ENCODE results near the gene SLC22A23. TPM values are rescaled to one million over a fixed set of nuclear protein-coding genes. Genes with fewer than 3 reads are reported as not detected.

Gene SLC22A23
- total RNA-seq, 1 donor from 2014 or later: 0.95 TPM

- no peak for DNase-seq
- Mint-ChIP-seq H3K36me3 (ENCODE audit: low read depth) (no peaks in the 10 kb centered on the region), H3K9me3 (no peaks in the 10 kb centered on the region), H3K27ac (no peak overlapping the region), H3K27me3 (peaks cover 14% of the 10 kb centered on the region), H3K4me3 (no peak overlapping the region), H3K4me1 (peaks cover 23% of the 10 kb centered on the region)
- no peak for TF ChIP-seq CTCF (IDR thresholded peaks at IDR 0.05)
- CTCF ChIA-PET: no interaction called here
- intact Hi-C loops (cut with micrococcal nuclease): loop anchor here (10.0 kb wide), 1 partner anchor 356 kb away; the partner anchor contains the start of gene NQO2
- POLR2A ChIA-PET: no interaction called here
- no peak for ATAC-seq (ENCODE audit: low read depth)
These were observed 106.5 kb downstream of the SLC22A23 start for GRCh38 chr6:3350252-3350796.

- peaks cover 19% of the 10 kb centered on the region for H3K4me1 Mint-ChIP-seq
- ChIA-PET POLR2A (no interaction called here), CTCF (no interaction called here)
- H3K36me3 Mint-ChIP-seq (ENCODE audit: low read depth): no peaks in the 10 kb centered on the region
- H3K27me3 Mint-ChIP-seq: peaks cover 14% of the 10 kb centered on the region
- no peaks in the 10 kb centered on the region for H3K9me3 Mint-ChIP-seq
- no peak overlapping the region for H3K4me3 Mint-ChIP-seq
- no peak for ATAC-seq (ENCODE audit: low read depth)
- intact Hi-C loops (cut with micrococcal nuclease): loop anchor here (10.0 kb wide), 1 partner anchor 355 kb away; the partner anchor contains the start of gene NQO2
- no peak for DNase-seq
- no peak for TF ChIP-seq CTCF (IDR thresholded peaks at IDR 0.05)
- no peak overlapping the region for H3K27ac Mint-ChIP-seq
These were observed 107.2 kb downstream of the SLC22A23 start for GRCh38 chr6:3349388-3350251.

GRCh38 chr6:3348821-3349220 is 108.0 kb downstream of the SLC22A23 start:
- DNase-seq (no peak), ATAC-seq (ENCODE audit: low read depth) (no peak)
- ChIA-PET POLR2A (no interaction called here), CTCF (no interaction called here)
- Mint-ChIP-seq H3K27me3 (peaks cover 14% of the 10 kb centered on the region), H3K4me3 (no peak overlapping the region), H3K36me3 (ENCODE audit: low read depth) (no peaks in the 10 kb centered on the region), H3K9me3 (no peaks in the 10 kb centered on the region), H3K4me1 (peaks cover 17% of the 10 kb centered on the region), H3K27ac (no peak overlapping the region)
- TF ChIP-seq CTCF (IDR thresholded peaks at IDR 0.05): no peak
- intact Hi-C loops (cut with micrococcal nuclease): no loop called here

- Mint-ChIP-seq H3K27ac (no peak overlapping the region), H3K4me1 (peaks cover 8% of the 10 kb centered on the region), H3K36me3 (ENCODE audit: low read depth) (no peaks in the 10 kb centered on the region), H3K27me3 (peaks cover 14% of the 10 kb centered on the region), H3K4me3 (no peak overlapping the region), H3K9me3 (no peaks in the 10 kb centered on the region)
- ATAC-seq (ENCODE audit: low read depth) (no peak), DNase-seq (no peak)
- POLR2A ChIA-PET: no interaction called here
- intact Hi-C loops (cut with micrococcal nuclease): no loop called here
- CTCF ChIA-PET: no interaction called here
- no peak for TF ChIP-seq CTCF (IDR thresholded peaks at IDR 0.05)
These were observed 109.0 kb downstream of the SLC22A23 start for GRCh38 chr6:3347826-3348225.

GRCh38 chr6:3347247-3347646 is 109.6 kb downstream of the SLC22A23 start:
- no peaks in the 10 kb centered on the region for H3K36me3 Mint-ChIP-seq (ENCODE audit: low read depth)
- no peaks in the 10 kb centered on the region for H3K9me3 Mint-ChIP-seq
- intact Hi-C loops (cut with micrococcal nuclease): no loop called here
- ChIA-PET POLR2A (no interaction called here), CTCF (no interaction called here)
- no peak overlapping the region for H3K27ac Mint-ChIP-seq
- no peak for DNase-seq
- ATAC-seq (ENCODE audit: low read depth): no peak
- no peak overlapping the region for H3K4me3 Mint-ChIP-seq
- H3K4me1 Mint-ChIP-seq: peaks cover 3% of the 10 kb centered on the region
- TF ChIP-seq CTCF (IDR thresholded peaks at IDR 0.05): no peak
- H3K27me3 Mint-ChIP-seq: peaks cover 19% of the 10 kb centered on the region

Measured in activated B cell treated with CpG ODN at 0.5 μM for 24 hours (primary cell).